Psoas muscle (tissue), 8 donors: Measurements from ENCODE around the gene SAMSN1. TPM values are rescaled to one million over a fixed set of nuclear protein-coding genes. Genes with fewer than 3 reads are reported as not detected.

ENCODE experiments used
- ATAC-seq, 4 donors: fragments of 200-7000 bp; cut with Tn5 transposase; one replicate each; pipeline ENCODE4 v1.9.1; 2020; ENCODE audit warnings: moderate library complexity in 3 of 4, mild to moderate bottlenecking in 2 of 4
- DNase-seq, 2 donors: peaks; one replicate each; pipeline ENCODE4 v3.0.0-alpha.2; 2020
- H3K27ac ChIP-seq: fragments of 200-600 bp; one replicate; pipeline ENCODE4 v1.8.0; 2022
- H3K27me3 ChIP-seq, 3 donors: fragments of 200-600 bp in 1 of 3; one replicate each; pipeline versions ENCODE4 v1.6.1 to v1.8.0; 2013 to 2022; ENCODE audit warnings: low read length in 2 of 3, mild to moderate bottlenecking in 2 of 3, moderate library complexity in 1 of 3; ENCODE audit not compliant: insufficient read depth in 3 of 3
- H3K36me3 ChIP-seq, 2 donors: fragments of 200-600 bp in 1 of 2; one replicate each; pipeline versions ENCODE4 v1.6.1 to v1.8.0; 2013 to 2022; ENCODE audit warnings: low read depth in 1 of 2, mild to moderate bottlenecking in 1 of 2, moderate library complexity in 1 of 2; ENCODE audit not compliant: insufficient read depth in 1 of 2
- H3K4me1 ChIP-seq: fragments of 200-600 bp; one replicate; pipeline ENCODE4 v1.8.0; 2022
- H3K4me3 ChIP-seq: fragments of 200-600 bp; one replicate; pipeline ENCODE4 v1.8.0; 2022; ENCODE audit warnings: mild to moderate bottlenecking
- H3K9me3 ChIP-seq: fragments of 200-600 bp; one replicate; pipeline ENCODE4 v1.8.0; 2022
- whole genome bisulfite sequencing, 3 donors: extraction: QIAGEN DNeasy Blood & Tissue Kit; methylation state at CpG; one replicate each; pipeline versions ENCODE4 v1.1.6 to v1.1.7; 2013; 5-methylcytosine and 5-hydroxymethylcytosine counted together
- intact Hi-C, 2 donors: fragments of 100-400 bp; cut with DNase I; formaldehyde crosslinking; loops; one replicate each; pipeline versions ENCODE4 v1.11.0 to v1.14.2; 2022
- polyA plus RNA-seq, 3 donors: library from polyadenylated mRNA; stranded (reverse); fragments of 200-250 nt; gene quantifications; one replicate each; pipeline ENCODE4 v1.2.3, GENCODE V29; 2013
- total RNA-seq, 4 donors: library from RNA; stranded (reverse); fragmentation: NEBNext Ultra II Directional in 2 of 4; extraction: Animal tissue kit (Norgen Biotek cat#: 25700) in 2 of 4; gene quantifications; one replicate each; pipeline versions ENCODE4 v1.2.1 to v1.2.4, GENCODE V29; 2021 to 2023
- TF ChIP-seq, protein P1 (sequence below): fragments of 200-600 bp; IDR thresholded peaks from one replicate; pipeline ENCODE4 v1.8.0; 2022; ENCODE audit warnings: antibody characterized with exemption
- donor health status: healthy with polysubstance abuse.
- donor health status: DM: no; HTN: no; CAD: no; lungs with moderate emphysema.
- donor health status: Bipolar disorder and iron deficiency.
- donor health status: healthy.
- donor health status: DM: yes; HTN: yes; CAD: no.
- donor health status: DM: no; HTN: no; CAD: no.
- donor health status: DM: no; HTN: no; CAD: no.
- donor health status: DM: yes; HTN: yes; CAD: no.

SAMSN1 gene
- total and polyA plus RNA-seq, 7 donors, result 0.31 to 1.8 (median 0.65) TPM

DNA sequence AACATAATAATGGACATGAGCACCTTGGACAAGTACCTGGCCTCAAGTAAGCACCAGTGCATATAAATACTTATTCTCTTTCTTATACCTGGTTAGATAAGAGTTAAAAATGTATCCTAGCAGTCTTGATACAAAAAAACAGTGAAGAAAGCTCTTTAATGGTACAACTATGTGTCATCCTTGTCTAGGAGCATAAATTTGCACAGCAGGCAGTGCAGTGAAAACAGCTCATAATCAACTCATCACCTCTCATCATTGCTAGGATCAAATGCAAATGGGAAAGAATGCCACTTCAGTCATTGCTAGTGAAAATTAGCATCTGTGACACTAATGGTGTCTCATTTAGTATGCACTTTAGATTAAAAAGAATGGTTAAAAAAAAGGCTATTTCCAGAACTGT is 7.6 kb downstream of the SAMSN1 start:
- TF ChIP-seq, protein P1, sequence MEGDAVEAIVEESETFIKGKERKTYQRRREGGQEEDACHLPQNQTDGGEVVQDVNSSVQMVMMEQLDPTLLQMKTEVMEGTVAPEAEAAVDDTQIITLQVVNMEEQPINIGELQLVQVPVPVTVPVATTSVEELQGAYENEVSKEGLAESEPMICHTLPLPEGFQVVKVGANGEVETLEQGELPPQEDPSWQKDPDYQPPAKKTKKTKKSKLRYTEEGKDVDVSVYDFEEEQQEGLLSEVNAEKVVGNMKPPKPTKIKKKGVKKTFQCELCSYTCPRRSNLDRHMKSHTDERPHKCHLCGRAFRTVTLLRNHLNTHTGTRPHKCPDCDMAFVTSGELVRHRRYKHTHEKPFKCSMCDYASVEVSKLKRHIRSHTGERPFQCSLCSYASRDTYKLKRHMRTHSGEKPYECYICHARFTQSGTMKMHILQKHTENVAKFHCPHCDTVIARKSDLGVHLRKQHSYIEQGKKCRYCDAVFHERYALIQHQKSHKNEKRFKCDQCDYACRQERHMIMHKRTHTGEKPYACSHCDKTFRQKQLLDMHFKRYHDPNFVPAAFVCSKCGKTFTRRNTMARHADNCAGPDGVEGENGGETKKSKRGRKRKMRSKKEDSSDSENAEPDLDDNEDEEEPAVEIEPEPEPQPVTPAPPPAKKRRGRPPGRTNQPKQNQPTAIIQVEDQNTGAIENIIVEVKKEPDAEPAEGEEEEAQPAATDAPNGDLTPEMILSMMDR, result no peak

DNA sequence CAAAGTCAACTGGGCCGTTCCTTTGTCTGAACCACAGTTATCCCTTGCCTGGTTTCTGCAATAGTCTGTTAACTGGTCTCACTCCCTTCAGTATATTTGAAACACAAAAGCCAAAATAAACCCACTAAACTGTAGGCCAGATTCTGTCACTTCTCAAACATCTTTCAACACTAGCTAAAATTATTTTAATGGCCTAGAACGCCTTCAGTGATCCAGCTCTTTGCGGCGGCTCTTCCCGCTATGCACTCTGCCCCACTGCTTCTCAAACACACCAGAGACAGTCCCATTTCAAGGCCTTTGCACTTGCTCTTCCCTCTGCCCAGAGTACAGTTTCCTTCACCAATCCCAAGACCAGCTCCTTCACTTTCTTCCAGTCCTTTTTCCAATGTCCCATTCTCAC is 9.2 kb downstream of the SAMSN1 start:
- TF ChIP-seq, protein P1, result no peak
- Histone ChIP-seq H3K27ac (no peak overlapping the region), H3K4me1 (no peaks in the 10 kb centered on the region), H3K27me3 (no peaks in the 10 kb centered on the region), H3K9me3 (no peaks in the 10 kb centered on the region), H3K36me3 (no peaks in the 10 kb centered on the region), H3K4me3 (no peak overlapping the region)
- ATAC-seq (no peak), DNase-seq (no peak)
- WGBS, 3 donors, result 91 to 94% (median 93%) methylated on average over 5 of the region's 5 CpGs
- intact Hi-C loops, result no loop called here

More for the DNA sequence above, 7.6 kb downstream of the SAMSN1 start:
- Histone ChIP-seq H3K9me3 (no peaks in the 10 kb centered on the region), H3K27ac (no peak overlapping the region), H3K36me3 (no peaks in the 10 kb centered on the region), H3K4me1 (no peaks in the 10 kb centered on the region), H3K27me3 (no peaks in the 10 kb centered on the region), H3K4me3 (no peak overlapping the region)
- DNase-seq (no peak), ATAC-seq (no peak)
- intact Hi-C loops, result no loop called here

DNA sequence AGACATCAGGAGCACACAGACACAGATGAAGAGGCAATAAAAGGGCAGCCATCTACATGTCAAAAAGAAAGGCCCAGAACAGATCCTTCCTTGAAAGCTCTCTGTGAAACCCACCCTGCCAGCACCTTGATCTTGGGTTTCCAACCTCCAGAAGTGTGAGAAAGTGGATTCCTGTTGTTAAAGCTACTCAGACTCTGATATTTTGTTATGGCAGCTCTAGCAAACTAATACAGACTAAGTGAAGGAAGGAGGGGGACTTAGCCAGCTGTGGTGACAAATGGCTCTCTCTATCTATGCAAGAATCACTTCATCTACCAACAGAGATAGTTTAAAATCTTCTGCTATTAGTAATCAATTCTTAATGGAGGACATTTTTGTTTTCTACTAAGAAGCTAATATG is 10.4 kb downstream of the SAMSN1 start:
- H3K27me3 ChIP-seq, result no peaks in the 10 kb centered on the region
- ATAC-seq (no peak), DNase-seq (no peak)
- no peak overlapping the region for H3K4me3 ChIP-seq
- no peaks in the 10 kb centered on the region for H3K9me3 ChIP-seq
- TF ChIP-seq, protein P1, result no peak
- H3K36me3 ChIP-seq, result no peaks in the 10 kb centered on the region
- H3K4me1 ChIP-seq, result no peaks in the 10 kb centered on the region
- no peak overlapping the region for H3K27ac ChIP-seq
- intact Hi-C loops, result no loop called here

DNA sequence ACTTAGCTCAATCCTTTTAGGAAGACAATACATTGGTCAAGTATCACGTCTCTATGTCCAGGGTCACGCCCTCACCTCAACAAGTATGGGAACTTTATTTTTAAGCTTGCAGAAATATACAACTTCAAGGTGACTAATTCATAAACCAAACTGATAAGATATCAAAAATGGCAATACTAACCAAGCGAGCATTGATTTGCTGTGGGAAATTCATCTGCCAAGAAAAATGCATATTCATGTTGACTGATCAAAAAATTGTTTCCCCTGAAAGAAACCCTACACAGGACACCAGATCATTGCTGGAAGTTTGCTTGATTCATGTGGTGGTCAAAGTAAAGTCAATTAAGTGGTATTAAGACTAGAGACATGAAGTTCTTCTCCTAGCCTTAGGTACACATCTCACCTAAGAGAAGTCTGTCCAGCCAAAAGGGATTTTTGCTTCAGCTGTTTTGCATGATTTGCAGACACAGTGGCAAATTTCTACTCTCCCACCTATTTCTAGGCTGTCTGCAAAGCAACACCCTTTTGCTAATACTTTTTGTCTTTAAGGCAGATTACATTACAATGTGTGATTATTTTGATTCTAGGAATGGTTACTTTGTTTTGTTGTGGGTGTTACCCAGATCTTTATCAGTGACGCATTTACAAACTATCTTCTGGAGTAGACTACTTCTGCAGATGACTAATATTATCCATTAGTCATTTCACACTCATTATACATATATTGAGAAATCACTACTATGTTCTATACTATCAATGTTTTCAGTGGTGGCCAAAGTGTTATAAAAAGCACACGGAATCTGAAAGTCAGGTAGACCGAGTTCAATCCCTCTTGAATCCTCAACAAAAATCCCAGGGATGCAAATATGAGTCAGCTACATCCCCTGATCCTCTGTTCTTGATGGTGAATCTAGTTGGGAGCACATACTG is 12.4 kb downstream of the SAMSN1 start:
- no peaks in the 10 kb centered on the region for H3K4me1 ChIP-seq
- TF ChIP-seq, protein P1, result no peak
- 78 to 84% (median 84%) methylated on average over 6 of the region's 6 CpGs for WGBS, 3 donors
- no peaks in the 10 kb centered on the region for H3K9me3 ChIP-seq
- ATAC-seq (no peak), DNase-seq (no peak)
- no peaks in the 10 kb centered on the region for H3K36me3 ChIP-seq
- H3K4me3 ChIP-seq, result no peak overlapping the region
- intact Hi-C loops, result no loop called here
- H3K27ac ChIP-seq, result no peak overlapping the region
- no peaks in the 10 kb centered on the region for H3K27me3 ChIP-seq
